Spleen (tissue), 7 donors: Measurements from ENCODE around the gene PHKB.

Source experiments
- CTCF ChIP-seq, 11 experiments: fragments of 200-600 bp in 7 of 11; fragments of 450-650 bp in 4 of 11; sonication (generic) in 4 of 11; IDR thresholded peaks in 8 of 11; conservative IDR thresholded peaks in 3 of 11; 1 replicate in 7 of 11; 2 replicates in 4 of 11; pipeline versions ENCODE4 v1.4.0 to v1.8.0; 2016 to 2021; ENCODE audit warnings: antibody characterized with exemption in 11 of 11, inconsistent platforms in 4 of 11, mild to moderate bottlenecking in 1 of 11
- POLR2A ChIP-seq, 3 donors: fragments of 450-650 bp; IDR thresholded peaks; one replicate each; pipeline ENCODE4 v1.5.1; 2017; ENCODE audit warnings: antibody characterized with exemption in 3 of 3, mild to moderate bottlenecking in 1 of 3
- POLR2AphosphoS5 ChIP-seq, 3 donors: sonication (generic); formaldehyde crosslinking; IDR thresholded peaks; one replicate each; pipeline ENCODE4 v1.5.1; 2017; ENCODE audit warnings: antibody characterized with exemption in 3 of 3
- donor health status: DM: no; HTN: no; CAD: no; lungs with moderate emphysema.
- donor health status: DM: no; HTN: no; CAD: no.
- donor health status: DM: no; HTN: no; CAD: no.

DNA sequence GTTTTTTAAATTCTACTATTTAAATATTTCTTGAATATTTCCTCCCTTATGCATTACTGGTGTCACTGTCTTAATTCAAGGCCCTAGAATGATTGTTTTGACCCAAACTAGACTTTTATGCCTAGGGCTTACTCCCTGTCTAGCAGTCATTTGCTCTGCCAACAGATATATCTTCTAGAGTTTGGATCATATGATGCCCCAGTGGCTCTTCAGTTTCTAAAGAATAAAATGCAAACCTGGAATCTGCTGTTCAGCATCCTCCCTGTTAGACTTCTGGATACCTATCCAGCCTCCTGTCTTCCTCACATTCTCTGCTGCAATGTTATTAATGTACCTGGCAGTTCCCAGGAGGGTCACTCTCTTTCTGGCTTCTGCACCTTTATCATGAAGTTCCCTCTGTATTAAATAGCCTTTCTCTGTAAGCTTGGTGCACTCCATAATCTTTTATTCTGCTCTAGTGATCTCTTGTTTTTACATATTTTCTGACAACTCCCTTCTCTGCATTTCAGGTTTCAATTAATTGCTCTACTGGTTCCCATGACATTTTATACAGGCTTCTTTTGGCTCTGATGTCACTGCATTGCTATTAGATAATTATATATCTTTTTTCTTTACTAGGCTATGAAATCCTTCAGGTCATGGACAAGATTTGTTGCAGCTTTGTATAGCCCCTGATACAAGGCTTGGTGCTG, 15.7 kb downstream of the PHKB start:
- TF ChIP-seq CTCF (IDR thresholded peaks at IDR 0.05 in 8 of 11, conservative IDR thresholded peaks at IDR 0.05 in 3 of 11) (no peak), POLR2A (IDR thresholded peaks at IDR 0.05) (no peak), POLR2AphosphoS5 (IDR thresholded peaks at IDR 0.05) (no peak)
